Nephron progenitor cell (in vitro differentiated cells): ENCODE measurements around the gene CRACR2A.

Experiments
- DNase-seq: peaks from one replicate; pipeline ENCODE4 v3.0.0; 2021
- H3K27ac Mint-ChIP-seq: 2 replicates; pipeline ENCODE4 v1.8.0; 2021; ENCODE audit warnings: mild to moderate bottlenecking, moderate library complexity, mixed read lengths
- H3K27me3 Mint-ChIP-seq: 2 replicates; pipeline ENCODE4 v1.8.0; 2021; ENCODE audit warnings: mild to moderate bottlenecking, low read depth, mixed read lengths; ENCODE audit not compliant: poor library complexity
- H3K36me3 Mint-ChIP-seq: 2 replicates; pipeline ENCODE4 v1.8.0; 2021; ENCODE audit warnings: low read depth, mixed read lengths
- H3K4me1 Mint-ChIP-seq: 2 replicates; pipeline ENCODE4 v1.8.0; 2021; ENCODE audit warnings: mixed read lengths
- H3K4me3 Mint-ChIP-seq: 2 replicates; pipeline ENCODE4 v1.8.0; 2021; ENCODE audit warnings: mild to moderate bottlenecking, moderate library complexity, mixed read lengths
- H3K9me3 Mint-ChIP-seq: 2 replicates; pipeline ENCODE4 v1.8.0; 2021; ENCODE audit warnings: mild to moderate bottlenecking, moderate library complexity, mixed read lengths
- TF ChIP-seq, protein P1 (sequence below): fragments of 200-600 bp; sonication (generic); IDR thresholded peaks from 2 replicates; pipeline ENCODE4 v1.5.0; 2021; ENCODE audit warnings: antibody characterized with exemption

Gene CRACR2A

DNA sequence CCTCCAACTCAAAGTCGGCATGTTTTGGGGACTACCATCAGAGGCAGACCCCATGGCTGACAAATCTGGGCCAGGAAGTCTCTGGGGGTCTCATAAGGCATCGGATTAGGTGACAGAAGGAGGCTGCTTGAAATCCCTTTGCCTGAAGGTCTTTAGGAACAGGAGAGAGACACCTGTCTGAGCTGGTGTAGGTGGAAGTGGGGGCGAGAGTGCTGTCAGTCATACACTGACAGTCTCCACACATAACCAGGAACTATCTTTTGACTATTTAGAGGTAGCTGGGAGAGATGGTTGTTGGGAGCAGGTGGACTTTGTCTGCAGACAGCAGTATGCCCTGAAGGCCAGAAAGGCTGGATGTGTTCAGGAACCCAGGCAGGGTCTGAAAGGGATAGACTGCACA is 163.2 kb downstream of the CRACR2A start:
- Mint-ChIP-seq H3K4me1 (peaks cover 6% of the 10 kb centered on the region), H3K4me3 (no peak overlapping the region), H3K27me3 (peaks cover 6% of the 10 kb centered on the region), H3K9me3 (no peaks in the 10 kb centered on the region), H3K36me3 (no peaks in the 10 kb centered on the region), H3K27ac (no peak overlapping the region)
- DNase-seq, result no peak
- TF ChIP-seq, protein P1, sequence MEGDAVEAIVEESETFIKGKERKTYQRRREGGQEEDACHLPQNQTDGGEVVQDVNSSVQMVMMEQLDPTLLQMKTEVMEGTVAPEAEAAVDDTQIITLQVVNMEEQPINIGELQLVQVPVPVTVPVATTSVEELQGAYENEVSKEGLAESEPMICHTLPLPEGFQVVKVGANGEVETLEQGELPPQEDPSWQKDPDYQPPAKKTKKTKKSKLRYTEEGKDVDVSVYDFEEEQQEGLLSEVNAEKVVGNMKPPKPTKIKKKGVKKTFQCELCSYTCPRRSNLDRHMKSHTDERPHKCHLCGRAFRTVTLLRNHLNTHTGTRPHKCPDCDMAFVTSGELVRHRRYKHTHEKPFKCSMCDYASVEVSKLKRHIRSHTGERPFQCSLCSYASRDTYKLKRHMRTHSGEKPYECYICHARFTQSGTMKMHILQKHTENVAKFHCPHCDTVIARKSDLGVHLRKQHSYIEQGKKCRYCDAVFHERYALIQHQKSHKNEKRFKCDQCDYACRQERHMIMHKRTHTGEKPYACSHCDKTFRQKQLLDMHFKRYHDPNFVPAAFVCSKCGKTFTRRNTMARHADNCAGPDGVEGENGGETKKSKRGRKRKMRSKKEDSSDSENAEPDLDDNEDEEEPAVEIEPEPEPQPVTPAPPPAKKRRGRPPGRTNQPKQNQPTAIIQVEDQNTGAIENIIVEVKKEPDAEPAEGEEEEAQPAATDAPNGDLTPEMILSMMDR, result no peak

DNA sequence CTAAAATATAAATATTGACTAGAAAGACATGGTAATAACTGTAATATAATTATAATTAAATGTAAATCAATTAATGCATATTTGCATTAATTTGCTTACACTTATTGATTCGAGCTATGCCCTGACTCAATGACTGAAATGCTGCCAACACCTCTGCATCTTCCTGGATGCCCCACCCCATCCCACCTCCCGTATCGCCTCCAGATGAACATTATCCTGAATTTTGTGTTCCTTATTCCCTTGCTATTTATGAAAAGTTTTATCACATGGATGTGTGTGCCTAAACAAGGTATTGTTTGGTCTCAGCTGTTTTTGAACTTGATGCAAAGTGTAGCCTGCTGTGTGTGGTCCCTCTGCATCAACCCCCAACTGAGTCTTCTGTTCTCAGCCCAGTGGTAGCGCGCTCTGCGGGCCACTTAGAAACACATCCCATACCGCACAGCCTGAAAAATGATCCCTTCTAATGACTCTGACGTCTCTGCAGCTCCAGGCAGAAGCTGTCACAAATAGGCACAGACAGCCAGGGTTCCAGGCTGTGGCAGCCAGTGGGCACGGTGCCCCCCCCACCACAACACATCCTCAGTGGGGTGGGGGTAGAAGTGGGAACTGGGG is 165.4 kb downstream of the CRACR2A start:
- Mint-ChIP-seq H3K27ac (no peak overlapping the region), H3K9me3 (no peaks in the 10 kb centered on the region), H3K36me3 (peaks cover 6% of the 10 kb centered on the region), H3K4me3 (no peak overlapping the region), H3K27me3 (peaks cover 6% of the 10 kb centered on the region), H3K4me1 (peaks cover 6% of the 10 kb centered on the region)
- TF ChIP-seq, protein P1, result no peak
- DNase-seq, result no peak

DNA sequence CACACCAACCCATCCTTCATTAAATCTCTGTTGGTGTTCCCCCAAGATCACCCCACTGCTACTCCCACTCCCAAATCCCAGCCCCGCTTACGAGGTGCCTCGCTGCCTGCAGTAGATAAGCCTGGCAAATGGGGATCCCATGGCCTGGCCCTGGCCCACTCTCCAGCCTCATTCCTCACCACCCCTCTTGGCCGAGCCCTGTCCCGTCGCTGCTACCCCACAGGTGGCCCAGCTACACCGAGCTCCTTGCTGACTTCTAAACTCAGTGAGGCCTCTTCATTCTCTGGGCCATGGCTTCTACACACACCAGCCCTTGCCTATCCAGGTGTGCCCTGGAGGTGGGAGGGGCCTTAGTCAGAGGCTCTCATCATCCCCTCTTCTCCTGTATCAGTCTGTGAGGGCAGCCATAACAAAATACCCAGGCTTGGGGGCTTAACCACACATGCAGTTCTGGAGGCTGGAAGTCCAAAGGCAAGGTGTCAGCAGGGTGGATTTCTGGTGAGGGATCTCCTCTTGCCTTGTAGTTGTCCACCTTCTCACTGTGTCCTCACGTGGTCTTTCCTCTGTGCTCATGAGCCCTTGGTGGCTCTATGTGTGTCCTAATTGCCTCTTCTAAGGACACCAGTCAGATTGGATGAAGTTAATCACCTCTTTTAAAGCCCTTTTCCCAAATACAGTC is 169.1 kb downstream of the CRACR2A start:
- TF ChIP-seq, protein P1, result no peak
- no peak for DNase-seq
- Mint-ChIP-seq H3K36me3 (peaks cover 6% of the 10 kb centered on the region), H3K27ac (no peak overlapping the region), H3K9me3 (no peaks in the 10 kb centered on the region), H3K4me1 (peaks cover 11% of the 10 kb centered on the region), H3K4me3 (no peak overlapping the region), H3K27me3 (peaks cover 9% of the 10 kb centered on the region)

DNA sequence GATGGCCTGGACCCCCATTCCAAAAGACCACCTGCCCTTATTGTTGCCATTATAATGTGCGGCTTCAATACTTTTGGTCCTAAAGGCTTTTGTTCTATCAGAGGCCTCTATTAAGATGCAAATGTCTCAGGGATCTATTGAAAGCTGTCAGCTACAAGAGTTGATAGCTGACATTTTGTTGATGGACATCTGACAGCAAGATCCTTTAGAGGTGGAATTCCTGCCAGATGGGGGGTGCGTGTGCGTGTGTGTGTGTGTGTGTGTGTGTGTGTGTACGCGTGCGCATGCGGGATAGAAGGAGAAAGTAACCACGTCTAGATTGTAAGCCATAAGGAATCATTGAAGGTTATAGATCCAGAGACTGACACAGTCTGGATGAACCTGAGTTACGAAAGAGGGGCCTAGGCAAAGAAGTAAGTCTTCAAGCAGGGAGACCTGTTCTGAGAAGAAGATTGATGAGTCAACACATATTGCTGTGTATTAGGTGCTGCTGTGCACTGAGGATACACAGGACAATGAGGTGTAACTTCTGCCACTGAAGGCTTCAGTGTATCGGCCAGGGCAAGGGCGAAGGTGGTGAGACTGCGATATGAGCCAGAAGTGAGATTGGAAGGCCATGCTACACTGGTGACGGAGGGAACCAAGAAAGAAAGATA is 172.7 kb downstream of the CRACR2A start:
- TF ChIP-seq, protein P1, result no peak

DNA sequence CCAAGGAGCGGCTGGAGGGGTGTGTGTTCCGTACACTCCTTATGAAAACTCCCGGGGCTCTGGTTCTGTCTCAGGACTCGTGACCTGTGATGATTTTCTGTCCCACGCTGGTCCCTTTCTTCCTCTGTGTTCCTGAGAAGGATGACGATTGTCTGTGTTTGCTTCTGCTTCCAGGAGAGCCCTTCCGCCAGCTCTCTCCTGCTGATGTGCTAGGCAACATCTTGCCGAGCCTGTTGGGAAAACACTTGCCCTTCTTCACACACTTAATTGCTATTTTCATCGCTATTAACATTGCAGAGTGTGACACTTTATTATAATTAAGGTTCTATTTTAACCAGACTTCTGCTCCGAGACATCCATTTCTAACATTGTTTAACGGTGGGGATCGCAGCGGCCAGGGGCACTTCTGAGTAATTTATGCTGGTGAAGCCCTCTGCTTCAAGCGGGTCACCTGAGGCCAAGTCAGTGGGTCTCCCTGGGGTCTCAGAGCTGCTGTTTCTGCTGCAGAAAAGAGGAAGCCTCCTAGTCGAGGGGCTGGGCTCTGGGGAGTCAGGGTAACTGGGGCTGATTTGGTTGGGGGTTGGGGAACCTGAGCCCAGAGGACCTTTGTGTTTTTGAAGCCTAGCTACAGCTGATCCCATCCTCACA is 173.3 kb downstream of the CRACR2A start:
- no peak overlapping the region for H3K27ac Mint-ChIP-seq
- peaks cover 4% of the 10 kb centered on the region for H3K4me1 Mint-ChIP-seq
- no peak overlapping the region for H3K4me3 Mint-ChIP-seq

More for the DNA sequence above, 172.7 kb downstream of the CRACR2A start:
- peaks cover 10% of the 10 kb centered on the region for H3K27me3 Mint-ChIP-seq
- H3K4me3 Mint-ChIP-seq, result no peak overlapping the region
- no peak for DNase-seq
- H3K36me3 Mint-ChIP-seq, result peaks cover 6% of the 10 kb centered on the region
- no peak overlapping the region for H3K27ac Mint-ChIP-seq
- no peaks in the 10 kb centered on the region for H3K9me3 Mint-ChIP-seq
- peaks cover 4% of the 10 kb centered on the region for H3K4me1 Mint-ChIP-seq

More for the DNA sequence above, 173.3 kb downstream of the CRACR2A start:
- DNase-seq, result no peak
- H3K36me3 Mint-ChIP-seq, result peaks cover 6% of the 10 kb centered on the region
- H3K9me3 Mint-ChIP-seq, result no peaks in the 10 kb centered on the region
- TF ChIP-seq, protein P1, result no peak
- H3K27me3 Mint-ChIP-seq, result peaks cover 10% of the 10 kb centered on the region
